ENCODE measurements around the gene TLCD3A.

DNA sequence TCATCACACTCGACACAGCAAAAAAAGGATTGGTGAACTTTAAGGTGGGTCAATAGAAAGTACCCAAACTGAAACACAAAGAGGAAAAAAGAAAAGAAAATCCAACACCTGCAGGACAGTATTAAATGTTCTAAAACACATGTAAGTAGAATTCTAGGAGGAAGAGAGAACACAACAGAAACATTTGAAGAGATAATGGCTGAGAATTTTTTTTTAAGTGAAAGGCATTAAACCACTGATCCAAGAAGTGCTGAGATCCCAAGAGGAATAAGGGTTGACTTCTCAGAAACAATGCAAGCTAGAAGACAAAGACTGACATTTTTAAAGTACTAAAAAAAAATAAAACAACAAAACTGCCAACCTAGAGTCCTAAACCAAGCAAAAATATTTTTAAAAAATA, 49.4 kb upstream of the TLCD3A start:
- TF ChIP-seq POLR2A (IDR thresholded peaks at IDR 0.05; ENCODE audit: low read depth, low read length) (no peak), BHLHE40 (IDR thresholded peaks at IDR 0.05; ENCODE audit: low read depth, low read length) (no peak), MXI1 (IDR thresholded peaks at IDR 0.05; ENCODE audit: borderline replicate concordance, low read depth, low read length) (no peak), SMC3 (IDR thresholded peaks at IDR 0.05; ENCODE audit: low read depth, low read length) (no peak), CEBPB (IDR thresholded peaks at IDR 0.05; ENCODE audit: low read depth, low read length) (no peak), RAD21 (IDR thresholded peaks at IDR 0.05; ENCODE audit: low read length) (no peak), RCOR1 (IDR thresholded peaks at IDR 0.05; ENCODE audit: insufficient replicate concordance, low read length) (no peak), RFX5 (IDR thresholded peaks at IDR 0.05; ENCODE audit: low read depth, low read length) (no peak), NFE2L2 (IDR thresholded peaks at IDR 0.05; ENCODE audit: low read depth, low read length) (no peak), CHD1 (IDR thresholded peaks at IDR 0.05; ENCODE audit: low read depth, low read length) (no peak)
- TF ChIP-seq, protein P1, sequence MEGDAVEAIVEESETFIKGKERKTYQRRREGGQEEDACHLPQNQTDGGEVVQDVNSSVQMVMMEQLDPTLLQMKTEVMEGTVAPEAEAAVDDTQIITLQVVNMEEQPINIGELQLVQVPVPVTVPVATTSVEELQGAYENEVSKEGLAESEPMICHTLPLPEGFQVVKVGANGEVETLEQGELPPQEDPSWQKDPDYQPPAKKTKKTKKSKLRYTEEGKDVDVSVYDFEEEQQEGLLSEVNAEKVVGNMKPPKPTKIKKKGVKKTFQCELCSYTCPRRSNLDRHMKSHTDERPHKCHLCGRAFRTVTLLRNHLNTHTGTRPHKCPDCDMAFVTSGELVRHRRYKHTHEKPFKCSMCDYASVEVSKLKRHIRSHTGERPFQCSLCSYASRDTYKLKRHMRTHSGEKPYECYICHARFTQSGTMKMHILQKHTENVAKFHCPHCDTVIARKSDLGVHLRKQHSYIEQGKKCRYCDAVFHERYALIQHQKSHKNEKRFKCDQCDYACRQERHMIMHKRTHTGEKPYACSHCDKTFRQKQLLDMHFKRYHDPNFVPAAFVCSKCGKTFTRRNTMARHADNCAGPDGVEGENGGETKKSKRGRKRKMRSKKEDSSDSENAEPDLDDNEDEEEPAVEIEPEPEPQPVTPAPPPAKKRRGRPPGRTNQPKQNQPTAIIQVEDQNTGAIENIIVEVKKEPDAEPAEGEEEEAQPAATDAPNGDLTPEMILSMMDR (conservative IDR thresholded peaks at IDR 0.05; ENCODE audit: low read depth, low read length) = no peak
- TF ChIP-seq, protein P2, sequence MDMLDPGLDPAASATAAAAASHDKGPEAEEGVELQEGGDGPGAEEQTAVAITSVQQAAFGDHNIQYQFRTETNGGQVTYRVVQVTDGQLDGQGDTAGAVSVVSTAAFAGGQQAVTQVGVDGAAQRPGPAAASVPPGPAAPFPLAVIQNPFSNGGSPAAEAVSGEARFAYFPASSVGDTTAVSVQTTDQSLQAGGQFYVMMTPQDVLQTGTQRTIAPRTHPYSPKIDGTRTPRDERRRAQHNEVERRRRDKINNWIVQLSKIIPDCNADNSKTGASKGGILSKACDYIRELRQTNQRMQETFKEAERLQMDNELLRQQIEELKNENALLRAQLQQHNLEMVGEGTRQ (IDR thresholded peaks at IDR 0.05; ENCODE audit: low read depth, low read length) = no peak
- TF ChIP-seq, protein P3, sequence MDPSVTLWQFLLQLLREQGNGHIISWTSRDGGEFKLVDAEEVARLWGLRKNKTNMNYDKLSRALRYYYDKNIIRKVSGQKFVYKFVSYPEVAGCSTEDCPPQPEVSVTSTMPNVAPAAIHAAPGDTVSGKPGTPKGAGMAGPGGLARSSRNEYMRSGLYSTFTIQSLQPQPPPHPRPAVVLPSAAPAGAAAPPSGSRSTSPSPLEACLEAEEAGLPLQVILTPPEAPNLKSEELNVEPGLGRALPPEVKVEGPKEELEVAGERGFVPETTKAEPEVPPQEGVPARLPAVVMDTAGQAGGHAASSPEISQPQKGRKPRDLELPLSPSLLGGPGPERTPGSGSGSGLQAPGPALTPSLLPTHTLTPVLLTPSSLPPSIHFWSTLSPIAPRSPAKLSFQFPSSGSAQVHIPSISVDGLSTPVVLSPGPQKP (IDR thresholded peaks at IDR 0.05; ENCODE audit: borderline replicate concordance, low read depth, low read length) = no peak
